Smooth muscle cell (in vitro differentiated cells): Measurements from ENCODE around the gene GALNT14. TPM values are rescaled to one million over a fixed set of nuclear protein-coding genes. Genes with fewer than 3 reads are reported as not detected.

Source experiments
- DNase-seq: peaks from one replicate; lab custom pipeline; 2025; ENCODE audit not compliant: unreplicated experiment; lab: John Stamatoyannopoulos, UW
- H2AFZ ChIP-seq: fragments of 200-600 bp; sonication (generic); 2 replicates; pipeline ENCODE4 v1.6.0; 2016; ENCODE audit warnings: antibody characterized with exemption, low read depth, mild to moderate bottlenecking
- H3F3A ChIP-seq: fragments of 200-600 bp; sonication (generic); 2 replicates; pipeline ENCODE4 v1.6.0; 2017; ENCODE audit warnings: antibody characterized with exemption, low read depth
- H3K27ac ChIP-seq: fragments of 200-600 bp; sonication (generic); 2 replicates; pipeline ENCODE4 v1.5.1; 2016; ENCODE audit warnings: low read depth, mild to moderate bottlenecking
- H3K27me3 ChIP-seq: fragments of 200-600 bp; sonication (generic); 2 replicates; pipeline ENCODE4 v1.6.1; 2016; ENCODE audit warnings: low read depth, mild to moderate bottlenecking
- H3K36me3 ChIP-seq: fragments of 200-600 bp; sonication (generic); 2 replicates; pipeline ENCODE4 v1.5.1; 2016; ENCODE audit warnings: low read depth
- H3K4me1 ChIP-seq: fragments of 200-600 bp; sonication (generic); 2 replicates; pipeline ENCODE4 v1.5.1; 2016; ENCODE audit warnings: low read depth
- H3K4me2 ChIP-seq: fragments of 200-600 bp; sonication (generic); 2 replicates; pipeline ENCODE4 v1.6.0; 2016; ENCODE audit warnings: mild to moderate bottlenecking
- H3K4me3 ChIP-seq: fragments of 200-600 bp; sonication (generic); 2 replicates; pipeline ENCODE4 v1.5.1; 2016; ENCODE audit warnings: mild to moderate bottlenecking
- H3K79me2 ChIP-seq: fragments of 200-600 bp; sonication (generic); 2 replicates; pipeline ENCODE4 v1.6.0; 2016; ENCODE audit warnings: low read depth, mild to moderate bottlenecking
- H3K9ac ChIP-seq: fragments of 200-600 bp; sonication (generic); 2 replicates; pipeline ENCODE4 v1.6.0; 2016; ENCODE audit warnings: low read depth
- H3K9me3 ChIP-seq: fragments of 200-600 bp; sonication (generic); replicated peaks from 2 replicates; pipeline ENCODE4 v1.5.1; 2016; ENCODE audit warnings: low read depth
- H4K20me1 ChIP-seq: fragments of 200-600 bp; sonication (generic); 2 replicates; pipeline ENCODE4 v1.6.0; 2016; ENCODE audit warnings: low read depth
- WGBS: methylation state at CpG from one replicate; pipeline ENCODE4 v1.1.7; 2016; ENCODE audit warnings: low lambda C conversion rate; 5-methylcytosine and 5-hydroxymethylcytosine counted together
- polyA plus RNA-seq: library from polyadenylated mRNA; unstranded; fragments of >200 nt; fragmentation: Nextera tagmentation; extraction: Ambion mirVana; gene quantifications from 2 replicates; pipeline ENCODE4 v1.2.1, GENCODE V29; 2016
- total RNA-seq: library from RNA; depleted of rRNA; stranded (reverse); fragments of >200 nt; gene quantifications from 2 replicates; pipeline ENCODE4 v1.2.3, GENCODE V29; 2014
- TF ChIP-seq, protein P1 (sequence below): fragments of 200-600 bp; sonication (generic); IDR thresholded peaks from 2 replicates; pipeline ENCODE4 v1.5.1; 2017; ENCODE audit warnings: borderline replicate concordance, mild to moderate bottlenecking, antibody characterized with exemption; ENCODE audit not compliant: insufficient read depth, poor library complexity, severe bottlenecking

The GALNT14 gene
- total and polyA plus RNA-seq, 2 experiments from 2014 or later: 0.63 to 1.0 TPM

DNA sequence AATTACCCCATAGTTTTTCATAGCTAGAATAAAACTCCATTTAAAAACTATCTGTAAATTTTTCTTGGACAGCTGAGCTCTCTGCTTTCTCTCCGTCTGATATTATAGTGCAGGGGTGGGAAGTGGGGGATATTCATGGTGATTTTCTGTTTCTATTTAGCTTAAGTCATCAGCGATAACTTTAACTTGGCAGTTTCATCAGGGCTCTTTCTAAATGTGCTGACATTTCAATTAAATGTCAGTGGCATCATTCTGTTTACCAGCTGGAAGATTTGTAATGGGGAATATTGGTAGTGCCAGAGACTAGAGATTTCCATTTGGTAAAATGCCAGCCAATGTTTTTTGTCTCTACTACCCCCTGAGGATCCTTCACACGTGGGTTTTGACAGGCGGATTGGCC is 277.5 kb downstream of the GALNT14 start:
- Histone ChIP-seq H2AFZ (no peak overlapping the region), H4K20me1 (no peaks in the 10 kb centered on the region), H3K4me1 (no peaks in the 10 kb centered on the region), H3K4me2 (no peak overlapping the region), H3K9me3 (no peaks in the 10 kb centered on the region), H3K27me3 (peaks cover 6% of the 10 kb centered on the region), H3K79me2 (no peaks in the 10 kb centered on the region), H3K9ac (no peak overlapping the region), H3K36me3 (no peaks in the 10 kb centered on the region), H3F3A (no peaks in the 10 kb centered on the region), H3K4me3 (no peak overlapping the region), H3K27ac (no peak overlapping the region)
- TF ChIP-seq, protein P1, sequence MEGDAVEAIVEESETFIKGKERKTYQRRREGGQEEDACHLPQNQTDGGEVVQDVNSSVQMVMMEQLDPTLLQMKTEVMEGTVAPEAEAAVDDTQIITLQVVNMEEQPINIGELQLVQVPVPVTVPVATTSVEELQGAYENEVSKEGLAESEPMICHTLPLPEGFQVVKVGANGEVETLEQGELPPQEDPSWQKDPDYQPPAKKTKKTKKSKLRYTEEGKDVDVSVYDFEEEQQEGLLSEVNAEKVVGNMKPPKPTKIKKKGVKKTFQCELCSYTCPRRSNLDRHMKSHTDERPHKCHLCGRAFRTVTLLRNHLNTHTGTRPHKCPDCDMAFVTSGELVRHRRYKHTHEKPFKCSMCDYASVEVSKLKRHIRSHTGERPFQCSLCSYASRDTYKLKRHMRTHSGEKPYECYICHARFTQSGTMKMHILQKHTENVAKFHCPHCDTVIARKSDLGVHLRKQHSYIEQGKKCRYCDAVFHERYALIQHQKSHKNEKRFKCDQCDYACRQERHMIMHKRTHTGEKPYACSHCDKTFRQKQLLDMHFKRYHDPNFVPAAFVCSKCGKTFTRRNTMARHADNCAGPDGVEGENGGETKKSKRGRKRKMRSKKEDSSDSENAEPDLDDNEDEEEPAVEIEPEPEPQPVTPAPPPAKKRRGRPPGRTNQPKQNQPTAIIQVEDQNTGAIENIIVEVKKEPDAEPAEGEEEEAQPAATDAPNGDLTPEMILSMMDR: no peak
- 82% methylated on average over 4 of the region's 4 CpGs for WGBS
- no peak for DNase-seq

Other genes with a start within 250 kb of the GALNT14 start
- gene CAPN14, start 79.1 kb upstream of the GALNT14 start, total RNA-seq: 0.13 and 0.58 TPM in 2 replicates
- gene CAPN14, start 79.1 kb upstream of the GALNT14 start, polyA plus RNA-seq: 0.27 and 0.55 TPM in 2 replicates
- 13.8 and 19.0 TPM in 2 replicates for gene EHD3, start 95.7 kb upstream of the GALNT14 start, total RNA-seq
- gene EHD3, start 95.7 kb upstream of the GALNT14 start, polyA plus RNA-seq: 12.4 and 15.5 TPM in 2 replicates